ENCODE results near the gene DOK7. TPM values are rescaled to one million over a fixed set of nuclear protein-coding genes. Genes with fewer than 3 reads are reported as not detected.

DOK7 gene
- total RNA-seq, 2 experiments from 2014 or later: not detected

DNA sequence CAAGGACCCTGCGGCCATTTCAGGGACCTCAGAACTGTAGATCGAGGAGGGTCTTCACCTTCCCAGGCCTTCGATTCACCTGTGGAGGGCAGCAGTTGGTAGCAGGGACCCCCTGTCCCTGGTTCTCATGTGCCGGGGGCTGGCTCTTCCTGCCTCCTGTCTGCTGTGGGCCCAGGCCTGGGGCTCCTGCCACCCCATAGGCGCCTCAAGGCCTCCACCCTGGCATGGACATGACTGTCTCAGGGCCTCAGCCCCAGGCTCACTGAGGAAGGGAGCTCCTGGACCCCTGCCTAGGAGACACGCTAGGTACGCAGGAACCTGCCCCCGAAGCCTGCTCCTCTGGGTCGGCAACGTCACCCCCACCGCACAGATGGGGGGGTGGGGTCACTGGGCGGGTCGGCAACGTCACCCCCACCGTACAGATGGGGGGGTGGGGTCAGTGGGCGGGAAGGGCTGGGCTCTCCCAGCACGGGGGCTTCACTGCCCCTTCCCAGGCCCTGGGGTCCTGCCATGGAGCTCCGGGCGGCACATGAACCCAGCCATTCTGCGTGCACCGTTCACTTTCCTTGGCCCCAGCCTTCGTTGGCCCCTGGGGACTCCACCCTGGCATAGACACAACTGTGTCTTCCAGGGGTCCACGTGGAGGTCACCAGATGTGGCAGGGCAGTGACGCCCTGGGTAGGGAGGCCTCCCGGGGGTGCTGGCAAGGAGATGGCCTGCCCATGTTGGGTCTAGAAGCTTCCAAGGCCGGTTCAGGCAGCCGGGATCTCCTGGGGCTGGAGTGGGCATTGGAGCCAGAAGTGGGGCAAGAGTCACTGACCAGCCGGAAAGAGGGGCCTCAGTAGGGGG is 24.9 kb upstream of the DOK7 start:
- Mint-ChIP-seq H3K9me3 (no peaks in the 10 kb centered on the region), H3K4me3 (no peak overlapping the region), H3K36me3 (ENCODE audit: low read depth) (no peaks in the 10 kb centered on the region), H3K27me3 (no peaks in the 10 kb centered on the region), H3K4me1 (ENCODE audit: low read depth) (no peaks in the 10 kb centered on the region), H3K27ac (no peak overlapping the region)
- Histone ChIP-seq H3K36me3 (ENCODE audit: insufficient read depth, low read length) (no peaks in the 10 kb centered on the region), H3K4me1 (ENCODE audit: insufficient read depth, low read length) (peaks cover 4% of the 10 kb centered on the region), H3K27me3 (ENCODE audit: control insufficient read depth in 1 of 2, insufficient read depth in 2 of 2, low read length in 2 of 2) (no peaks in the 10 kb centered on the region), H3K27ac (ENCODE audit: low read depth in 1 of 2, low read length in 2 of 2) (no peak overlapping the region), H3K9me3 (ENCODE audit: control insufficient read depth in 1 of 2, insufficient read depth in 1 of 2, low read length in 2 of 2) (no peaks in the 10 kb centered on the region), H3K4me3 (ENCODE audit: low read length) (no peak overlapping the region)
- TF ChIP-seq, protein P1, sequence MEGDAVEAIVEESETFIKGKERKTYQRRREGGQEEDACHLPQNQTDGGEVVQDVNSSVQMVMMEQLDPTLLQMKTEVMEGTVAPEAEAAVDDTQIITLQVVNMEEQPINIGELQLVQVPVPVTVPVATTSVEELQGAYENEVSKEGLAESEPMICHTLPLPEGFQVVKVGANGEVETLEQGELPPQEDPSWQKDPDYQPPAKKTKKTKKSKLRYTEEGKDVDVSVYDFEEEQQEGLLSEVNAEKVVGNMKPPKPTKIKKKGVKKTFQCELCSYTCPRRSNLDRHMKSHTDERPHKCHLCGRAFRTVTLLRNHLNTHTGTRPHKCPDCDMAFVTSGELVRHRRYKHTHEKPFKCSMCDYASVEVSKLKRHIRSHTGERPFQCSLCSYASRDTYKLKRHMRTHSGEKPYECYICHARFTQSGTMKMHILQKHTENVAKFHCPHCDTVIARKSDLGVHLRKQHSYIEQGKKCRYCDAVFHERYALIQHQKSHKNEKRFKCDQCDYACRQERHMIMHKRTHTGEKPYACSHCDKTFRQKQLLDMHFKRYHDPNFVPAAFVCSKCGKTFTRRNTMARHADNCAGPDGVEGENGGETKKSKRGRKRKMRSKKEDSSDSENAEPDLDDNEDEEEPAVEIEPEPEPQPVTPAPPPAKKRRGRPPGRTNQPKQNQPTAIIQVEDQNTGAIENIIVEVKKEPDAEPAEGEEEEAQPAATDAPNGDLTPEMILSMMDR (IDR thresholded peaks at IDR 0.05): no peak
- CTCF ChIA-PET: no interaction called here
- ATAC-seq (ENCODE audit: poor library complexity) (no peak), DNase-seq (peak in 1 of 14 experiments; percentile 10)
- intact Hi-C loops (cut with DNase I, micrococcal nuclease): no loop called here
- POLR2A ChIA-PET: no interaction called here

DNA sequence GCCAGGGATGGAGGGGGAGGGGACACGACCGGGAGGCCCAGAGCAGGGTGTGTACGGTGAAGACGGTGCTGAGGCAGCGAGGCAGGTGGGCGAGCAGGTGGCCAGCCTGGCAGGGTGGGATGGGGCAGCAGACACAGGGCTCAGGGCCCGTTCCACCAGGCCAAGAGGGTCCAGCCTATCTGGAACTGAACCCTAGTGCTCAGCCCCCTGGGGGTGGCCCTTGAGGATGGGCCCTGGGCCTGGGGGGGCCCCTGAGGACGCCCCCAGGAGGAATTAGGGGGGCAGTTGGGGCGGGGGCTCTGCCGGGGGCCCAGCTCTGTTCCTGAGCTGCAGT is 24.3 kb upstream of the DOK7 start:
- Mint-ChIP-seq H3K27me3 (no peaks in the 10 kb centered on the region), H3K4me1 (ENCODE audit: low read depth) (no peaks in the 10 kb centered on the region), H3K4me3 (no peak overlapping the region), H3K9me3 (no peaks in the 10 kb centered on the region), H3K36me3 (ENCODE audit: low read depth) (no peaks in the 10 kb centered on the region), H3K27ac (no peak overlapping the region)
- Histone ChIP-seq H3K4me1 (ENCODE audit: insufficient read depth, low read length) (peaks cover 10% of the 10 kb centered on the region), H3K36me3 (ENCODE audit: insufficient read depth, low read length) (no peaks in the 10 kb centered on the region), H3K27me3 (ENCODE audit: control insufficient read depth in 1 of 2, insufficient read depth in 2 of 2, low read length in 2 of 2) (no peaks in the 10 kb centered on the region), H3K9me3 (ENCODE audit: control insufficient read depth in 1 of 2, insufficient read depth in 1 of 2, low read length in 2 of 2) (no peaks in the 10 kb centered on the region), H3K27ac (ENCODE audit: low read depth in 1 of 2, low read length in 2 of 2) (no peak overlapping the region), H3K4me3 (ENCODE audit: low read length) (no peak overlapping the region)
- ATAC-seq (ENCODE audit: poor library complexity): no peak
- CTCF ChIA-PET: no interaction called here
- no peak for DNase-seq
- TF ChIP-seq, protein P1 (IDR thresholded peaks at IDR 0.05): no peak
- POLR2A ChIA-PET: no interaction called here
- intact Hi-C loops (cut with DNase I, micrococcal nuclease): no loop called here

DNA sequence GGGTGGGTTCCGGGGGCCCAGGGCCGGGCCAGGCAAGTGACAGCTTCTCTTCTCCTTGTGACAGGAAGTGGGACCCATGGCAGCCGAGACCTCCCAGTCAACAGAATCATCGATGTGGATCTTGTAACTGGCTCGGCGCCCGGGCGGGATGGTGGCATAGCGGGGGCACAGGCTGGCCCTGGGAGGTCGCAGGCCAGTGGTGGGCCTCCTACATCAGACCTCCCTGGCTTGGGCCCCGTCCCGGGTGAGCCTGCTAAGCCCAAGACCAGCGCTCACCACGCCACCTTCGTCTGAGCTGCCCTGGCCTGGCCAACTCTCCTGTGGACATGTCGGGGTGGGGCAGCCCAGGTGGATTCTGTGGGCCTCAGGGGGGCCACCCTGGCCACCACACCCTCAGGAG is 23.7 kb upstream of the DOK7 start:
- intact Hi-C loops (cut with DNase I, micrococcal nuclease): no loop called here
- TF ChIP-seq, protein P1 (IDR thresholded peaks at IDR 0.05): no peak
- Histone ChIP-seq H3K4me1 (ENCODE audit: insufficient read depth, low read length) (peaks cover 11% of the 10 kb centered on the region), H3K27ac (ENCODE audit: low read depth in 1 of 2, low read length in 2 of 2) (no peak overlapping the region), H3K36me3 (ENCODE audit: insufficient read depth, low read length) (no peaks in the 10 kb centered on the region), H3K27me3 (ENCODE audit: control insufficient read depth in 1 of 2, insufficient read depth in 2 of 2, low read length in 2 of 2) (no peaks in the 10 kb centered on the region), H3K9me3 (ENCODE audit: control insufficient read depth in 1 of 2, insufficient read depth in 1 of 2, low read length in 2 of 2) (no peaks in the 10 kb centered on the region), H3K4me3 (ENCODE audit: low read length) (no peak overlapping the region)
- H3K27ac Mint-ChIP-seq: no peak overlapping the region
- DNase-seq (no peak), ATAC-seq (ENCODE audit: poor library complexity) (no peak)
- no peaks in the 10 kb centered on the region for H3K4me1 Mint-ChIP-seq (ENCODE audit: low read depth)
- ChIA-PET CTCF (no interaction called here), POLR2A (no interaction called here)
- no peaks in the 10 kb centered on the region for H3K9me3 Mint-ChIP-seq
- no peak overlapping the region for H3K4me3 Mint-ChIP-seq
- no peaks in the 10 kb centered on the region for H3K27me3 Mint-ChIP-seq
- no peaks in the 10 kb centered on the region for H3K36me3 Mint-ChIP-seq (ENCODE audit: low read depth)

Measured in CD4-positive, alpha-beta T cell (primary cell).